NCI-H1092 treated with DMSO at 0.1 percent for 48 hours (cell line): ENCODE results near the gene HAAO.

Experiments
- DNase-seq: peaks from one replicate; lab custom pipeline; 2025; lab: John Stamatoyannopoulos, UW

Gene HAAO

GRCh38 chr2:42813763-42814162 lies 21.4 kb upstream of the HAAO start:
- no peak for DNase-seq

GRCh38 chr2:42812899-42813479 lies 20.6 kb upstream of the HAAO start:
- DNase-seq = peak; percentile 1

DNA sequence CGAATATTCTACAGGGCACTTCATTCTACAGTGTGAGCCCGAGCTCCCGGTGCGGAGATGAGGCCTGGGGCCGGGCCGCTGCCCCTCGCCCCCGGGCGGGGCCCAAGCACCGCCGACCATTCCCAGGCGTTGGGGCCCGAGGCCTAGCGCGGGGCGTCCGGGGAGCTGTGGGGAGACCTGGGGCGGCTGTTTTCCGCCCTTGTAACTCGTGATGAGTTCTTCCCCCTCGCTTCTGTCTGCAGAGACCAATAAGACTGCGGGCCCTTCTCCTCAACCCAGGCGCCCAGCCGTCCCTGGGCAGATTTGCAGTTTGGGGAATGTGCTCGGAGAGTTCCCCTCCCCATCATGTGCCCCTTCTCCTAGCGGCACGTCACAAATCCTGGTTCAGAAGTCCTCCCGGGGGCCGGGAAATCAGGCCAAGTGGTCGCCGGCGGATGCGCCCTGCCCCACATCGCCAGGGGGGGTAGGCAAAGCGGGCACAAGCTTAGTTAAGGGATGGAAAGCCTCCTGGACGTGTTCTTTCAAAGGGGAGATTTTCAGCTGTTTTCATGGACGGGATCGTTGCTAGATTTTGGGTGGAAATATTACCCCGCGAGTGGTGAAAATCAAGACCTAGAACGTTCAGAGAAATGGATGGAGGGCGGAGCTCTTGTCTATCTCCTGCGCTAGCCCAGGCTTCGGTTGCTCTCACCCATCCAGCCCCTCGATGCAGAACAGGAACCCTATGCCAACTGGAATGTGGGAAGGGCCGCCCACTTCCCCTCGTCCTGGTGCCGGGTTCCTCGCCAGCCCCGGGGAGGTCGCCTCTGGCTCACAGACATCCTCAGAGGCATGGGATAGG lies 18.8 kb upstream of the HAAO start:
- peak; percentile 71 for DNase-seq

DNA sequence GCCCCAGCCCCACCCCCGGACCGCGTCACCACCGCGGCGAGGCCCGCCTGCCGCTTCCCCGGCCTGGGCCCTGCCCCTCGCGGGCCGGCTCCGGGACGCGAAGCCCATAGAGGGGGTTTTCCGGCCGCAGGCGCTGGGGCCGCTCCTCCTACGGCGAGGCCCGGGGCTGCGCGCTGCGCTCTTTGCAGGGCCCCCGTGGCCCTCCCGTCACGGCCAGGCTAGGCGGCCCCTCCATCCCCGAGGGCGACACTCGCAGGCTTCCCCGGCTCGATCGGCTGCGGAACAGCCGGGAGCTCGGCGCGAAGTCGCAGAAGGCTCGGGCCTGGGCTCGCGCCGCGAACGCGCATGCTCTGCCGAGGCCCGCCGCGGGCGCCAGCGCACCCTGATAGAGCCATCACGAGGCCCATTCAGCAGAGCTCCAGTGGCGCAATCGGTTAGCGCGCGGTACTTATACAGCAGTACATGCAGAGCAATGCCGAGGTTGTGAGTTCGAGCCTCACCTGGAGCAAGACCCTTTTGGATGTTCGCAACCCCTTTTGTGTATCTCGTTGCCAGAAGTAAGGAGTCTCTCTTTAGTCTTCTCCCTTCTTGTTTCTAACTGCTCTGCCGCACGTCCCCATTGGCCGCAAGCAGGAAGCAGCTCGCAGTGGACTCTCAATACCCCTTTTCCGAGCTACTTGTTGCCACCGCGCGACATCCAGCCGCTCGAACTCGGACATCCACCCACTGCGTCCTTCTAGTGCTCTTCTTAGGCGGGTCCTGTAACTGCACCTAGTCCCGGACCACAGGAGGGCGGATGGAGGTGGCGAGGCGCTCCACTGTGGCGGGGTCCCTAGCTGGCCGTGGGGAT lies 18.0 kb upstream of the HAAO start:
- DNase-seq = peak; percentile 91

GRCh38 chr2:42809819-42810120 lies 17.4 kb upstream of the HAAO start:
- peak; percentile 58 for DNase-seq

GRCh38 chr2:42809131-42809818 lies 16.9 kb upstream of the HAAO start:
- DNase-seq = peak; percentile 16

GRCh38 chr2:42808301-42808700 lies 15.9 kb upstream of the HAAO start:
- DNase-seq = no peak

GRCh38 chr2:42806786-42807185 lies 14.4 kb upstream of the HAAO start:
- no peak for DNase-seq

- DNase-seq = no peak
Observed at GRCh38 chr2:42804891-42805290, 12.5 kb upstream of the HAAO start.

- DNase-seq = no peak
Observed at GRCh38 chr2:42804338-42804737, 12.0 kb upstream of the HAAO start.

GRCh38 chr2:42802150-42802549 lies 9.8 kb upstream of the HAAO start:
- DNase-seq = no peak

DNA sequence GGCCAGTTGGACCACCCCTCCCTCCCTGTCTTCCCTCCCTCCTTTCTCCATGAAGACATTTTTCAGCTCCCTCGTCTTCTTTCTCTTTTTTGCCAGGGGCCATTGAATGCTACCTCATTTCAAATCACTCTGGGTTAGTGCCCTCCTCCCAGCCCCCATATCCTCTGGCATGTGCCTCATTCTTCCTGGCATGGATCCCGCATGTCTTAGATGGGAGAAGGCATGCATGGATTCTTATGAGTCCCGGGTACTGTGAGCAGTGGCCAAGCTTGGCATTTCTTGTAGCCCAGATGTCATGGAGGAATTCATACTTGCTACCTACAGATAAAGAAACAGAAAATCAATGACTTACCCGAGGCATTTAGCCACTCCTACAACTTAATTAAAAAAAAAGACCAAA lies 9.0 kb upstream of the HAAO start:
- no peak for DNase-seq

GRCh38 chr2:42800981-42801380 lies 8.6 kb upstream of the HAAO start:
- DNase-seq = no peak

GRCh38 chr2:42800461-42800962 lies 8.1 kb upstream of the HAAO start:
- DNase-seq = no peak

GRCh38 chr2:42799881-42800280 lies 7.5 kb upstream of the HAAO start:
- no peak for DNase-seq

GRCh38 chr2:42797281-42797680 lies 4.9 kb upstream of the HAAO start:
- DNase-seq = no peak

- no peak for DNase-seq
Observed at GRCh38 chr2:42796427-42797248, 4.3 kb upstream of the HAAO start.

DNA sequence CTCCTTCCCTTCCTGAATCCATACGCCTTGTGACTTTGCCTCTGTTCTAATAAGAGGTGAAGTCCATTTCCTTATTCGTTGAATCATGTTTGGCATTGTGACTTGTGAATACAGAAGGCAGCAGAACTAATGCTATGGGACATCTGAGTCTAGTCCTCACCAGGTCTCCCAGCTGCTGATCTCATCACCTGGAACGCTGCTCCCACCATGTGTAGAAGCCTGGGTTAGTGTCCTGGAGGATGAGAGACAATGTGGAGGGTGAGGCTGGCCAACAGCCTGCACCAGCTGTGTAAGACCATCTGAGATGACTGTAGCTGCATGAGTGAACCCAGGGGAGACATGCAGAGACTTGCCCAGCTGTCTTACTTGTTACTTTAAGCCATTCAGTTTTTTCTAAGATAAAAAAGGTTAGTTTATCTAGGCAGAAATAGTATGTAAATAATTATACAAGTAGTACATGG lies 3.5 kb upstream of the HAAO start:
- no peak for DNase-seq

DNA sequence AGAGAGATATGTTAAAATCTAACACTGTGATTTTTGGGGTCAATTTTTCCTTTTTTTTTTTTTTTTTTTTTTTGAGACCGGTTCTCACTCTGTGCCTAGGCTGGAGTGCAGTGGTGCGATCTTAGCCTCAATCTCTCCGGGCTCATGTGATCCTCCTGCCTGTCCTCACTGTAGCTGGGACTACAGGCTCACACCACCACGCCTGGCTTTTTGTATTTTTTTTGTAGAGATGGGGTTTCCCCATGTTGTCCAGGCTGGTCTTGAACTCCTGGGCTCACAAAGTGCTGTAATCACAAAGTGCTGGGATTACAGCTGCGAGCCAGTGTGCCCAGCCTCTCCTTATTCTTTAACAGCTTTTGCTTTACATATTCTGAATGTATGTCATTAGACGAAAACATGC lies 2.9 kb upstream of the HAAO start:
- no peak for DNase-seq

GRCh38 chr2:42794271-42795046 lies 2.1 kb upstream of the HAAO start:
- no peak for DNase-seq
